HG02970 (cell line): ENCODE measurements around the gene LRRC66.

Experiments
- ATAC-seq: cut with Tn5 transposase; IDR thresholded peaks from one replicate; pipeline ENCODE4 v1.9.1; 2021; ENCODE audit warnings: mild to moderate bottlenecking, moderate library complexity, moderate number of reproducible peaks; ENCODE audit not compliant: unreplicated experiment, low FRiP score

The LRRC66 gene

GRCh38 chr4:52019936-52020657 lies at the start of gene LRRC66:
Gene LRRC66 (minus strand): TSS chr4:52020363. CDS start chr4:52017613, 2,750 bp downstream.
- ATAC-seq, result no peak

DNA sequence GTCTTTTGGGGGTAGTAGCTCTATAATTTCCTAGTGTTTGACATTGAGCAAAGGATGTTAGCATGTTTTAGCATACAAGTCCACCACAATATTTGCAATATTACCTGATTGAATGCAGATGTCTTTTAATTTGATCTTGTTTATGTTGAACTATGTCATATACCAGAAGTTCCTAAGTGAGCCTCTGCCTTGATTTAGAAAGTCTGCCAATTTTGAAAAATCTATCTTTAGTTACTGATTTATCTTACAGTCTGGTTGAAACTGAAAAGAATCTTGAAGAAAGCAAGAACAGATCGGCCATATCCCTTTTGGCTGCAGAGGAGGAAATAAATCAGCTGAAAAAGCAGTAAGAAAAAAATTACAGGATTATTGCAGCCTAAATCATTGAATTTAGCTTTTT lies 49.4 kb upstream of the LRRC66 start:
- ATAC-seq, result no peak

DNA sequence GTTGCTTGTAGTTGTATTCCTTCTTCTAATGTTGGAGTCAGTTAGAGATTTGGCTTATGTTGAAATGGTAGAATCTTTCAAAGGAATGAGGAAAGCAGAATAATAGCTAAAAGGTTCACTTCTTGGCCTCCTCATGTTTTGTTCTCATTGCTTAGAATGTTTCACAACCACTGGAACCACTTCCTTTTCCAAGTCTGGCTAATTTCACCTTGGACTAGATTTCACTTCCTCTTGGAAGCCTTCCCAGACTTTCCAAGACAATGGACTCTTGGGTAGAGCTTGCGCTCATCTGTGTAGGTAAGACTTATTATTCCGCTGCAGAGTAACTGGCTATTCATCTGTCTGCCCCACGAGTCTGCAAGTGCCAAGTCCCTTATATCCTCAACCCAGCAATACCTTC lies 39.2 kb upstream of the LRRC66 start:
- ATAC-seq, result no peak

DNA sequence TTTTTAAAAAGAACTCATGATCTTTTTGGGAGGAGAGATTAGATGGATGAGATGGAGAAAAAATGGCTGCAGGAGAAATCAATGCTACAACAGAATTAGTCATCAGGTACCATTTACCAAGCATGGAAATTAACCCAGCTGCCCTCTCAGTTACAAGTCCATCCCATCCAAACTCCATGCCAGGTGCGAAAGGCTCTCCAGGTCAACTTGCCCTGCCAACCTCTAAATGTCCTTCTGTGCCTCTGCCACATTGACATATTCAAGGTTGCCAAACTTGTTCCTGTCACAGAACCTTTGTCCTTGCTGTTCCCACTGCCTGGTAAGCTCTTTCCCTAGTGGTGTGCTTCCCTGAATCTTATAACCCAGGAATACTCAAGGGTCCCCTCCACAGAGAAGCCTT lies 38.1 kb upstream of the LRRC66 start:
- no peak for ATAC-seq

DNA sequence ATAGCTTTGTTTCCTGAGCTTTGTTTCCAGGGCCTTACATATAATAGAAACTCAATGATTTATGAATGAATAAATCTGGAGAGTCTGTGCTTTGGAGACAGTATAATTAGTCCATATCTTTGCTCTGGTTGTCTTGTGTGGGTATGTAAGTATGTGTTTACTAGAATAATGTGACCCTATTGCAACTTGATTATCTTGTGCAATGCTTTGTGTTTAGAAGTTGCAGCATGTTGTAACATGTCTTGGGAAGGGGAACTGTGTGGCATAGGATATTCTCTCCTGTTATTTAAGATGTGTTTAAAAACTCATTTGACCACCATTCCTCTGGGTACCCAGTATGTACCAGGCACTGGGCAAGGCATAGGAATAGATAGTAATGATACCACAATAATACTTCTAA lies 37.0 kb upstream of the LRRC66 start:
- no peak for ATAC-seq

DNA sequence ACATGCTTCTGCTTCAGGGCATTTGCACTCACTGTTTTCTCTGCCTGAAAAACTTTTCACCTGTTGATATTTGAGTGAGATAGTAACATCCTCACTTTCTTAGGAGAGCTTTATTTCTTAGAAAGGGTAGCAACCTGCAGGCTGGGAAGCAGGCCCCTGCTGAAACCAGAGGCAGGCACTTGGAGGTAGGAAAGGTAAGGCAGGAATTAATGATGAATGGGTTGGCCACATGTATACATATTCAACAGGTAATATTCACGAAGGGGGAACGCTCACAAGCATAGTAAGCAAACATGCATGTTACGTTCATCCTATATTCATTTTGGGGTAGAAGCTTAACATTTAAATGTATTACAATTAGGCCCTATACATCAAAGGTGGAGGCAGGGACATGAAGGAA lies 34.1 kb upstream of the LRRC66 start:
- ATAC-seq, result no peak

DNA sequence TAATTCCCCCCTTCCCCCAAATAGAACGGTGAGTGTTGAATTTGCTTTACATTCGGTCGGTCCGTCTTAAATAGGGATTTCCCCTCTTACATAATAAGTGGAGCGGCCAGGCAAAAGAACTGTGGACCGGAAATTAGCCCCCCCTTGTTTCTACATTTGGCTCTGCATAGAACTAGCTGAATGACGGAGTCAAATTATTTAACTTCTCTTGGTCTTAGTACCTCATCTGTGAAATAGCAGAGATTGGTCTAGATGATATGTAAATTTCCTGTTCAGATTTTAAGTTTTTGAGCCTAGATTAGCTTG lies 32.3 kb upstream of the LRRC66 start:
- no peak for ATAC-seq

DNA sequence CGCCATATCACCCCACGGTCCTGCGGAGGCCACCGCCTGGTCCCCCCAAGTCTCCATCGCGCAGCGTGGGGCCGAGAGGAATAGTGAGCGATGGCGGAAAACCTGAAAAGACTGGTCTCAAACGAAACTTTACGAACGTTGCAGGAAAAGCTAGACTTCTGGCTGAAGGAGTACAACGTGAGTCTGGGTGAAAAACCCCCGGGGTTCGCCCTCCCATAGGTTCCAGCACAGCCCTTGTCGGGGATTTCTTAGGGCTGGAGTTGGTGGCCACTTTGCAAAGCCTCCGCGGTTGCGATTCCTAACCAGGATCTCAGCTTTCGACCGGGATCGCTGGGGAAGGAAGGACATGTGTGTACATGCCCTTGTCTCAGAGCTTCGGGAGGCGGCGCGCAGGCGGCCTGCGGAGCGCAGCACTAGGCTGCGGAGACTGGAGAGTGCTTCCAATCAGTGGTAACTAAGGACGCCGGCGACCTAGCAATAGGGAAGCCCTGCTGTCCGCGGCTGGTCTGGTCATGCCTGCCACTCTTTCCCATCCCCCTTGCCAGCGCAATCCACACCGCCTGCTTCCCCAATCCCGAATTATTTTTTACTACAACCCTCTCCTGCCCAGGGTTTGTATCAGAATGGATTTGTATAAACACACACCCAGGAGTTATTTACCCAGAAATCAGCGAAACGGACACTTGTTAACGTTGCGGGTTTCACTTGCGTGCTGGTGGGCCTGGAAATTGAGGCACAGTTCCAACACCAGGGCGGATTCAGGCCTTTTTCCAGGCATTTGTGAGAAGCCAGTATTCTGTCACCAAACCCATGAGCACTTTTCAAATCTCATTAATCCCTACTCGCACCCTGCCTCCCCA lies 31.7 kb upstream of the LRRC66 start:
- no peak for ATAC-seq

DNA sequence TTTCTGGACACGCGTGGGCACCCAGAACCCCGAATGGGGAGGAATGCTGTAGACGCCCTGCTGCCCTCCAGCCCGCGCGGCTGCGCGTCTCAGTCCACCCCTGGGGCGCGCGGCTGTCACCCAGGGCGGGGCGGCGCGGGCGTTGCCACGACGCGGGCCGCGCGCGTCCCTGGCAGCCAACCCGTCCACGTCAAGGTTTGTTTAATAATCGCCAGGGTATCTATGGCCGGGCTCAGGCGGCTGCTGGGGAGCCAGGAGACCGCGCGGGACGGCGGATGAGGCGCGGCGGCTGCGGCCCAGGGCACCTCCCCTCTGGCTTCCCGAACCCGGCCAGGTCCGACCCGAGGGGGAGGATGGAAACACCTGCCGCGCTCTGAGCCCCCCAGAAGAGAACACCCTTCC lies 31.1 kb upstream of the LRRC66 start, which contains the start of gene SPATA18:
TSS of gene SPATA18 (plus strand) at position 92 of the 402 bp plus-strand sequence. CDS start 401 bp downstream, outside the sequence.
- no peak for ATAC-seq

- no peak for ATAC-seq
These were observed 29.1 kb upstream of the LRRC66 start for GRCh38 chr4:52049266-52049665.

- ATAC-seq, result no peak
These were observed 24.9 kb upstream of the LRRC66 start for GRCh38 chr4:52045028-52045427.

GRCh38 chr4:52038103-52038912 lies 18.1 kb upstream of the LRRC66 start, which contains the start of gene SGCB:
Gene SGCB (minus strand): TSS chr4:52038299. CDS start chr4:52038259, 40 bp downstream.
- ATAC-seq, result peak; percentile 85

DNA sequence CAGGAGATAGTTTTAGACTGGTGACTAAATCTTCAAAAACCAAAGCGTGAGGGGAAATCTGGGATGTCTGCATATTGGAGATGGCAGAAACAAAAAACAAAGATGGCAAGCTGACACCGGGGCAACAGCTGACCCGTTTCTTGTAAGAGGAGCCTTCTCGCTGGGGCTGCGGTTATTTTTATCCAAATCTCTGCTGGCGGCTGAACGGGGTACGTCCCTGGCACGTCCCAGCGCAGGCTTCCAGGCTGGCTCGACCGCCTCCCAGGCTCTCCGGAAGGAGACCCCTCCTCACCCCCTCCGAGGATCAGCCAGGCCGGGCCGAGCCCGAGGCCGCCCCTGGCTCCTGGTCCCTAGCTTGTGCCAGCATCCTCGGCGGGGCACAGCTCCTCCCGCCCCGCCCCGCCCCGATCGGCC lies 17.5 kb upstream of the LRRC66 start:
- ATAC-seq, result peak; percentile 39

GRCh38 chr4:52036886-52037530 lies 16.8 kb upstream of the LRRC66 start:
- no peak for ATAC-seq

DNA sequence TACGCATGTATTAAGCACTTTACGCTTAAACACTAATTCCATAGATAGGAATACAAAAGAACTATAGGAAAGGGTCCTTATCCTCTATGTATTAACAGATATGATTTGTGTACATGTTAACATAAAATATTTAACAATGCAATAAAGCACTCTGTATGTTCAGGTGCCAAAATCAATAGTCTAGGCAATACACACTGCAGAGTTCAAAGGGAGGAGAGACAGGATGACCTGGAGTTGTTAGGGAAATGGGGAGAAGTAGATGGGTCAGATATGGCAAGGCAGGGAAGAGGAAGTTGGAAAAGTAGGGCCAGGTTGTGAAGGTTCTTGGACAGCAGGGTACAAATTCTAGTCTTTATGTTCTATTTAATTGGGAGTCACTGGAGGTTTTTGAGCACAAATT lies 15.0 kb upstream of the LRRC66 start:
- no peak for ATAC-seq

GRCh38 chr4:52032005-52032404 lies 11.8 kb upstream of the LRRC66 start:
- ATAC-seq, result no peak

DNA sequence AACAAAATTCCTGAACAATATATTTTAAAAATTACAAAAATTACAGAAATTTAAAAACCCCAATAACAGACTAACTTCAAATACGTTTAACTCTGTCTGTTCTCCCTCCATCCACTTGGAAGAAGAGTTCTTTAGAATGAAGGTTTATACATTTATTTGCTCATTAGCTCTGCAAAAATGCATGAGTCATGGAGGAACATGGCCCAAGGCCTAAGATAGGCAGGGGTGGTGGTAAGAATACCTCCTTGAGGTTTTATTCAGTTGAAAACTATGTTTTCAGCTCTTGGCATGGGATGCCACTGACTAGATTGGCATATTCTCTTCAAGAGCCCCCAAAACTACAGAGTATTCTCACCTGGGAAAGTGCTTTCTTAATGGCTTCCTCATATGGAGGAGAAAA lies 8.8 kb upstream of the LRRC66 start:
- ATAC-seq, result no peak

- no peak for ATAC-seq
These were observed 2.3 kb downstream of the LRRC66 start for GRCh38 chr4:52017814-52018213.

GRCh38 chr4:52016981-52017380 lies 3.2 kb downstream of the LRRC66 start:
- ATAC-seq, result no peak

- ATAC-seq, result no peak
These were observed 4.8 kb downstream of the LRRC66 start for GRCh38 chr4:52015366-52015765.
